Stimulated activated CD4-positive, alpha-beta T cell treated with anti-CD3 and anti-CD28 coated beads, Interleukin-2, amount 100 ng/mL, for 4 hours (primary cell): ENCODE results near the gene FPR1.

Source experiments
- DNase-seq: peaks from one replicate; pipeline ENCODE4 v3.0.0-alpha.2; 2020; ENCODE audit warnings: low read depth

Gene FPR1

GRCh38 chr19:51735759-51736449 is 15.8 kb downstream of the FPR1 start:
- DNase-seq = no peak

GRCh38 chr19:51733742-51734522 is 17.7 kb downstream of the FPR1 start:
- DNase-seq = no peak

- DNase-seq = no peak
Observed at GRCh38 chr19:51729781-51730180, 21.9 kb downstream of the FPR1 start.

GRCh38 chr19:51727349-51727880 is 24.3 kb downstream of the FPR1 start:
- DNase-seq = no peak

- no peak for DNase-seq
Observed at GRCh38 chr19:51726049-51726448, 25.6 kb downstream of the FPR1 start.

- no peak for DNase-seq
Observed at GRCh38 chr19:51724543-51724942, 27.1 kb downstream of the FPR1 start.

GRCh38 chr19:51722492-51722891 is 29.2 kb downstream of the FPR1 start:
- no peak for DNase-seq

- no peak for DNase-seq
Observed at GRCh38 chr19:51721905-51722304, 29.8 kb downstream of the FPR1 start.

GRCh38 chr19:51719251-51719988 is 32.3 kb downstream of the FPR1 start:
- DNase-seq = no peak

- no peak for DNase-seq
Observed at GRCh38 chr19:51716925-51717324, 34.8 kb downstream of the FPR1 start.

GRCh38 chr19:51715850-51716249 is 35.8 kb downstream of the FPR1 start:
- DNase-seq = no peak

- no peak for DNase-seq
Observed at GRCh38 chr19:51714848-51715247, 36.8 kb downstream of the FPR1 start.

GRCh38 chr19:51713319-51714285 is 38.1 kb downstream of the FPR1 start:
- no peak for DNase-seq

GRCh38 chr19:51712461-51713081 is 39.1 kb downstream of the FPR1 start:
- DNase-seq = no peak

- DNase-seq = no peak
Observed at GRCh38 chr19:51711702-51712101, 40.0 kb downstream of the FPR1 start.

- DNase-seq = no peak
Observed at GRCh38 chr19:51710163-51710562, 41.5 kb downstream of the FPR1 start.

- DNase-seq = no peak
Observed at GRCh38 chr19:51709575-51709974, 42.1 kb downstream of the FPR1 start.

- DNase-seq = no peak
Observed at GRCh38 chr19:51708811-51709210, 42.9 kb downstream of the FPR1 start.

- DNase-seq = no peak
Observed at GRCh38 chr19:51706885-51707284, 44.8 kb downstream of the FPR1 start.

GRCh38 chr19:51706296-51706695 is 45.4 kb downstream of the FPR1 start:
- no peak for DNase-seq

GRCh38 chr19:51704626-51705025 is 47.1 kb downstream of the FPR1 start:
- no peak for DNase-seq
